HG03439 (cell line): ENCODE data around the gene EIF4E.
"Not testable (repeated sequence)": the region's sequence is repeated elsewhere in the genome, so short reads cannot be mapped to it uniquely, and the experiment has no call there.

Source experiments
- ATAC-seq: cut with Tn5 transposase; IDR thresholded peaks from one replicate; pipeline ENCODE4 v1.9.1; 2021; ENCODE audit warnings: mild to moderate bottlenecking, moderate library complexity; ENCODE audit not compliant: unreplicated experiment

EIF4E gene

GRCh38 chr4:98886382-98886781 lies 42.6 kb downstream of the EIF4E start:
- not testable (repeated sequence) for ATAC-seq

GRCh38 chr4:98880884-98881283 lies 48.0 kb downstream of the EIF4E start:
- not testable (repeated sequence) for ATAC-seq

- no peak for ATAC-seq
Measured at GRCh38 chr4:98879515-98879914, 49.4 kb downstream of the EIF4E start.

- ATAC-seq: no peak
Measured at GRCh38 chr4:98873059-98873458, 55.9 kb downstream of the EIF4E start.

- not testable (repeated sequence) for ATAC-seq
Measured at GRCh38 chr4:98872120-98872906, 56.6 kb downstream of the EIF4E start.

- ATAC-seq: no peak
Measured at GRCh38 chr4:98867648-98868047, 61.3 kb downstream of the EIF4E start.

- ATAC-seq: no peak
Measured at GRCh38 chr4:98865059-98865458, 63.9 kb downstream of the EIF4E start.

GRCh38 chr4:98864560-98864959 lies 64.4 kb downstream of the EIF4E start:
- ATAC-seq: no peak

GRCh38 chr4:98862371-98862770 lies 66.6 kb downstream of the EIF4E start:
- ATAC-seq: no peak

GRCh38 chr4:98861100-98861884 lies 67.6 kb downstream of the EIF4E start:
- ATAC-seq: no peak

GRCh38 chr4:98851806-98852205 lies 77.1 kb downstream of the EIF4E start:
- no peak for ATAC-seq

- no peak for ATAC-seq
Measured at GRCh38 chr4:98850937-98851336, 78.0 kb downstream of the EIF4E start.

- no peak for ATAC-seq
Measured at GRCh38 chr4:98848448-98848847, 80.5 kb downstream of the EIF4E start.

- ATAC-seq: no peak
Measured at GRCh38 chr4:98845960-98846359, 83.0 kb downstream of the EIF4E start.

- ATAC-seq: not testable (repeated sequence)
Measured at GRCh38 chr4:98842917-98843316, 86.0 kb downstream of the EIF4E start.

- no peak for ATAC-seq
Measured at GRCh38 chr4:98838977-98839618, 89.8 kb downstream of the EIF4E start.

- no peak for ATAC-seq
Measured at GRCh38 chr4:98838531-98838930, 90.4 kb downstream of the EIF4E start.

- no peak for ATAC-seq
Measured at GRCh38 chr4:98833384-98833783, 95.5 kb downstream of the EIF4E start.

- ATAC-seq: not testable (repeated sequence)
Measured at GRCh38 chr4:98831036-98831435, 97.9 kb downstream of the EIF4E start.
